GM23248 (cell line): ENCODE results near the gene HMGCL. TPM values are rescaled to one million over a fixed set of nuclear protein-coding genes. Genes with fewer than 3 reads are reported as not detected.

Source experiments
- DNase-seq: peaks from one replicate; pipeline ENCODE4 v3.0.0-alpha.2; 2015
- H2AFZ ChIP-seq: fragments of 200-600 bp; sonication (generic); 2 replicates; pipeline ENCODE4 v1.6.1; 2016; ENCODE audit warnings: antibody characterized with exemption
- H3F3A ChIP-seq: fragments of 200-600 bp; sonication (generic); 2 replicates; pipeline ENCODE4 v1.6.1; 2016; ENCODE audit warnings: mild to moderate bottlenecking, antibody characterized with exemption, mixed run types; ENCODE audit not compliant: insufficient read depth
- H3K27ac ChIP-seq: fragments of 200-600 bp; sonication (generic); 2 replicates; pipeline ENCODE4 v1.5.1; 2016; ENCODE audit warnings: mild to moderate bottlenecking
- H3K27me3 ChIP-seq: fragments of 200-600 bp; sonication (generic); replicated peaks from 2 replicates; pipeline ENCODE4 v1.6.1; 2016; ENCODE audit warnings: mild to moderate bottlenecking; ENCODE audit not compliant: insufficient read depth
- H3K36me3 ChIP-seq: fragments of 200-600 bp; sonication (generic); 2 replicates; pipeline ENCODE4 v1.6.1; 2016; ENCODE audit warnings: low read depth, mild to moderate bottlenecking
- H3K4me1 ChIP-seq: fragments of 200-600 bp; sonication (generic); 2 replicates; pipeline ENCODE4 v1.6.1; 2016; ENCODE audit warnings: mild to moderate bottlenecking; ENCODE audit not compliant: insufficient read depth
- H3K4me2 ChIP-seq: fragments of 200-600 bp; sonication (generic); one replicate; pipeline ENCODE4 v1.6.1; 2016; ENCODE audit warnings: mild to moderate bottlenecking; ENCODE audit not compliant: unreplicated experiment
- H3K4me3 ChIP-seq: fragments of 200-600 bp; sonication (generic); 2 replicates; pipeline ENCODE4 v1.5.1; 2016; ENCODE audit warnings: mild to moderate bottlenecking
- H3K79me2 ChIP-seq: fragments of 200-600 bp; sonication (generic); 2 replicates; pipeline ENCODE4 v1.6.1; 2016; ENCODE audit warnings: mild to moderate bottlenecking; ENCODE audit not compliant: insufficient read depth
- H3K9ac ChIP-seq: fragments of 200-600 bp; sonication (generic); 2 replicates; pipeline ENCODE4 v1.6.1; 2016; ENCODE audit warnings: mild to moderate bottlenecking
- H3K9me2 ChIP-seq: fragments of 200-600 bp; sonication (generic); 2 replicates; pipeline ENCODE4 v1.6.1; 2016; ENCODE audit warnings: mixed run types, mild to moderate bottlenecking, moderate library complexity; ENCODE audit not compliant: insufficient read depth
- H3K9me3 ChIP-seq: fragments of 200-600 bp; sonication (generic); one replicate; pipeline ENCODE4 v1.6.1; 2017; ENCODE audit warnings: low read depth
- H4K20me1 ChIP-seq: fragments of 200-600 bp; sonication (generic); 2 replicates; pipeline ENCODE4 v1.6.0; 2016; ENCODE audit not compliant: insufficient read depth
- EZH2 ChIP-seq: fragments of 200-600 bp; sonication (generic); IDR thresholded peaks from 2 replicates; pipeline ENCODE4 v1.6.1; 2018; ENCODE audit warnings: antibody characterized with exemption, mild to moderate bottlenecking; ENCODE audit not compliant: insufficient read depth, poor library complexity, severe bottlenecking
- EZH2phosphoT487 ChIP-seq: fragments of 200-600 bp; sonication (generic); IDR thresholded peaks from 2 replicates; pipeline ENCODE4 v1.6.1; 2018; ENCODE audit warnings: antibody characterized with exemption, moderate library complexity, mild to moderate bottlenecking, low read depth; ENCODE audit not compliant: insufficient read depth
- WGBS, 2 experiments: methylation state at CpG; one replicate each; pipeline ENCODE4 v1.1.6; 2015 to 2017; ENCODE audit warnings: low lambda C conversion rate in 2 of 2, low coverage in 1 of 2; ENCODE audit errors: missing lambda C conversion rate in 2 of 2; 5-methylcytosine and 5-hydroxymethylcytosine counted together
- in situ Hi-C: fragments of 300-500 bp; cut with MboI; formaldehyde crosslinking; loops from 2 replicates; pipeline ENCODE4 v1.15.0; 2020
- polyA plus RNA-seq: library from polyadenylated mRNA; unstranded; fragments of >200 nt; fragmentation: Nextera tagmentation; extraction: Ambion mirVana; gene quantifications from 2 replicates; pipeline ENCODE4 v1.2.1, GENCODE V29; 2016
- total RNA-seq: library from RNA; depleted of rRNA; stranded (reverse); fragments of >200 nt; shearing (Covaris generic); gene quantifications from 2 replicates; pipeline ENCODE4 v1.2.3, GENCODE V29; 2014

HMGCL gene
- total and polyA plus RNA-seq, 2 experiments from 2014 or later, result 49.3 to 50.8 TPM

DNA sequence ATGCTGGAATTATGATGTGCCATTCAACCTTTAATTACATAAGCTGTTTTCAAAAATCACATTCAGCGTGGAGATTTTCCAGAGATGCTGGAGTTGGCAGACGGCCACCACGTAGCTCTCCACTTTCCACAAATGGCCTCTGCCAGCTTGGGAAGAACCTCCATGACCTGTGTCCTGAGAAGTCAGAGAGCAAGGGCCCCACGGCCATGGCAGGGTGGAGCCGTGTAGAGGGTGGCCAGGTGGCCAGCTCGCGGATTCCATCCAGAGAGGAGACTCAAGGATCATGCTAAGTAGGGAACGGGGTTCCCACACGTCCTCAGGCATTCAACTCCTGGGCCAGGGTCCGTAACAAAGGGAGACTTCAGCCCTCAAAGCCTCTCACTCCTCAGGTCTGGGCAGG lies 23.4 kb downstream of the HMGCL start:
- no peak overlapping the region for H2AFZ ChIP-seq
- H4K20me1 ChIP-seq, result no peaks in the 10 kb centered on the region
- 67 to 71% methylated on average over 10 of the region's 10 CpGs for WGBS, 2 experiments
- H3K9me2 ChIP-seq, result no peaks in the 10 kb centered on the region
- no peaks in the 10 kb centered on the region for H3K79me2 ChIP-seq
- H3K27ac ChIP-seq, result no peak overlapping the region
- no peaks in the 10 kb centered on the region for H3K27me3 ChIP-seq
- no peak overlapping the region for H3K4me3 ChIP-seq
- peaks cover 4% of the 10 kb centered on the region; the same call in 1 of the 2 replicates for H3F3A ChIP-seq
- H3K36me3 ChIP-seq, result no peaks in the 10 kb centered on the region
- H3K9ac ChIP-seq, result no peak overlapping the region
- no peaks in the 10 kb centered on the region for H3K9me3 ChIP-seq
- H3K4me1 ChIP-seq, result peaks cover 7% of the 10 kb centered on the region; the same call in 1 of the 2 replicates
- in situ Hi-C loops, result no loop called here
- DNase-seq, result no peak
- no peak for TF ChIP-seq EZH2
- TF ChIP-seq EZH2phosphoT487, result no peak
- H3K4me2 ChIP-seq, result no peak overlapping the region

- no peak for TF ChIP-seq EZH2phosphoT487
- TF ChIP-seq EZH2, result no peak
- H3K4me2 ChIP-seq, result peak overlapping the region; percentile 87
- H3K27ac ChIP-seq, result no peak overlapping the region
- WGBS, 2 experiments, result 30 to 31% methylated on average over 19 of the region's 19 CpGs
- no peaks in the 10 kb centered on the region for H3K9me2 ChIP-seq
- H3K4me1 ChIP-seq, result peaks cover 7% of the 10 kb centered on the region; the same call in 1 of the 2 replicates
- no peaks in the 10 kb centered on the region for H3K79me2 ChIP-seq
- DNase-seq, result peak; percentile 42
- peak overlapping the region; percentile 82 for H3K9ac ChIP-seq
- peaks cover 4% of the 10 kb centered on the region; the same call in 1 of the 2 replicates for H3F3A ChIP-seq
- H3K27me3 ChIP-seq, result no peaks in the 10 kb centered on the region
- no peaks in the 10 kb centered on the region for H3K36me3 ChIP-seq
- peak overlapping the region; percentile 84 for H3K4me3 ChIP-seq
- in situ Hi-C loops, result no loop called here
- H4K20me1 ChIP-seq, result no peaks in the 10 kb centered on the region
- H2AFZ ChIP-seq, result peak overlapping the region; percentile 90
- H3K9me3 ChIP-seq, result no peaks in the 10 kb centered on the region
Observed at GRCh38 chr1:23801338-23801748, 23.9 kb downstream of the HMGCL start.

DNA sequence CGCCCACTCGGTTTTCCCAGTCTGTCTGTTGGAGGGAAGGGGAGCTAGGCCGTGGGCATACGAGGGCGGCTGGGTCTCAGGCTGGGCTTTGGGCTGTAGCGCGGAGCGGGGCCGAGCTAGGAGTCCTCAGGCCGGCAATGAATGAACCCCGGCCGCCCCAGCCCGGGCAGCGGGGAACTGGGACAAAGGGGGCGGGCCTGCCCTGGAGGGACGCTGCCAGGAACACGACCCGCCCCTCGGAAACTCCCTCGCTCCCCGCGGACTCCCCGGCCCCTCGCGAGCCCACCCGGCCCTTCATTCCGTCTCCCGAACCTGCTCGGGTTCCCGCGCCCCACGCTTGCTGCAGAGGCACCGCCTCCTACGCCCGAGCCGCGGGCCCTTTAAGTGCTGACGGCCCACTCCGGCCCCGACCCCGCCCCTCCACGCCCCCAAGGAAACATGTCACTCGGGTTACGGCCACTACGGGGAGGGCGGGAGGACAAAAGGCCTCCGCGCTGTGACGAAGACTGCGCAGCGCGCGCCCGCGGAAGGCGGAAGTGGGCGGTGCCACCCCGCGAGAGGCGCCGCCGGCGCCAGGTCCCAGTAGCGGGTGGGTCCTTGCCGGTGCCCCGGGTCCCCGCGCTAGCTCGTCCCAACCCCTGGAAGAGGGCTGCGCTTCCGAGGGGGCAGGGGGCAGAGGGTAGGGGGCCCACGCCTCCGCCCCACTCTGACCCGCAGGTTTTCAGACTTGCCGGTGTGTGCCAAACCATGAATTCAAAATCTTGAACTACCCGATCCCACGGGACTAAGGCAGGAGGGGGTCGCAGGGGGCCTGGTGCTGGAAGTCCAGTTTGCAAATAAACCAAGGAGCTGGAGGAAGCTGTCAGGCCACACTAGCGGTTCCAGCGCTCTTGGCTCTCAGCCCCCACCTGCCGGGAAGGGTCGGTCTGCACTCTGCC lies 24.6 kb downstream of the HMGCL start, which contains the start of gene GALE:
TSS of gene GALE (minus strand) at position 355 of the 938 bp plus-strand sequence. CDS start 1,747 bp downstream, outside the sequence.
- no peaks in the 10 kb centered on the region for H4K20me1 ChIP-seq
- no peaks in the 10 kb centered on the region for H3K9me2 ChIP-seq
- H2AFZ ChIP-seq, result peak within 1 kb of the TSS; percentile 90
- peak within 1 kb of the TSS; percentile 48 for H3K27ac ChIP-seq
- in situ Hi-C loops, result no loop called here
- H3K4me2 ChIP-seq, result peak within 1 kb of the TSS; percentile 88
- TF ChIP-seq EZH2 (no peak), EZH2phosphoT487 (no peak)
- H3K4me1 ChIP-seq, result peaks cover 7% of the 10 kb centered on the region; the same call in 1 of the 2 replicates
- peaks cover 4% of the 10 kb centered on the region; the same call in 1 of the 2 replicates for H3F3A ChIP-seq
- peak within 1 kb of the TSS; percentile 82 for H3K9ac ChIP-seq
- WGBS, 2 experiments, result 1 to 2% methylated on average over 51 to 82 of the region's 82 CpGs
- H3K79me2 ChIP-seq, result no peaks in the 10 kb centered on the region
- no peaks in the 10 kb centered on the region for H3K27me3 ChIP-seq
- H3K9me3 ChIP-seq, result no peaks in the 10 kb centered on the region
- peak; percentile 98 for DNase-seq
- H3K36me3 ChIP-seq, result no peaks in the 10 kb centered on the region
- peak within 1 kb of the TSS; percentile 84 for H3K4me3 ChIP-seq

GRCh38 chr1:23799570-23800399 lies 25.4 kb downstream of the HMGCL start:
- 3 to 7% methylated on average over 28 to 45 of the region's 48 CpGs for WGBS, 2 experiments
- Histone ChIP-seq H3K4me1 (peaks cover 7% of the 10 kb centered on the region; the same call in 1 of the 2 replicates), H3K9me2 (no peaks in the 10 kb centered on the region), H2AFZ (peak overlapping the region; percentile 90), H3K9ac (peak overlapping the region; percentile 82), H3K36me3 (no peaks in the 10 kb centered on the region; the same call in 1 of the 2 replicates), H3K4me3 (peak overlapping the region; percentile 84), H3K9me3 (no peaks in the 10 kb centered on the region), H3K27me3 (no peaks in the 10 kb centered on the region), H3K79me2 (no peaks in the 10 kb centered on the region), H3K4me2 (peak overlapping the region; percentile 88), H3F3A (peaks cover 4% of the 10 kb centered on the region; the same call in 1 of the 2 replicates), H4K20me1 (no peaks in the 10 kb centered on the region), H3K27ac (peak overlapping the region; percentile 48)
- no peak for TF ChIP-seq EZH2
- TF ChIP-seq EZH2phosphoT487, result no peak
- DNase-seq, result peak; percentile 52
- in situ Hi-C loops, result no loop called here
